ENCODE measurements around the gene FOCAD. TPM values are rescaled to one million over a fixed set of nuclear protein-coding genes. Genes with fewer than 3 reads are reported as not detected.

FOCAD gene
- total RNA-seq, 1 experiment from 2014 or later, result 43.3 TPM

DNA sequence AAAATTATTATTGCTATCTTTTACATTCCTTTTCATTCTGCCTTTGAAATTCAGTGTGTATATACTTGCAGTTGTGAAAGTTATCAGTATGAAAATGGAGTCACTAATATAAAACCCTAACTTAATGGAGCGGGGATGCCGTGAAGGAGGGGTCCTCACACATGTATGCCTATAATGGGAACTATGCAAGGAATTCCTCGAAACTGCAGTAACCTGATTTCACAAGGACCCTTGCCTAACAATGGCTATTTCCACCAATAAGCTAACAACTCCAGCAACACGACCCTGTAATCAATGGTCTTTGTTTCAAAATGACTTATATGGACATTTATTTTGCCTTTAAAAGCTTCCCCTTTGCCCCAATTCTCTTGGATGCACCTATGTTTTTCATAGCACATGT lies 49.2 kb upstream of the FOCAD start:
- no peak overlapping the region for H4K5ac ChIP-seq (ENCODE audit: insufficient read length, low read depth, low read length)
- no peak overlapping the region for H3T11ph ChIP-seq (ENCODE audit: low read length)
- H3K79me1 ChIP-seq (ENCODE audit: insufficient read depth, low read depth, low read length, poor library complexity, severe bottlenecking), result no peaks in the 10 kb centered on the region
- TF ChIP-seq, protein P1, sequence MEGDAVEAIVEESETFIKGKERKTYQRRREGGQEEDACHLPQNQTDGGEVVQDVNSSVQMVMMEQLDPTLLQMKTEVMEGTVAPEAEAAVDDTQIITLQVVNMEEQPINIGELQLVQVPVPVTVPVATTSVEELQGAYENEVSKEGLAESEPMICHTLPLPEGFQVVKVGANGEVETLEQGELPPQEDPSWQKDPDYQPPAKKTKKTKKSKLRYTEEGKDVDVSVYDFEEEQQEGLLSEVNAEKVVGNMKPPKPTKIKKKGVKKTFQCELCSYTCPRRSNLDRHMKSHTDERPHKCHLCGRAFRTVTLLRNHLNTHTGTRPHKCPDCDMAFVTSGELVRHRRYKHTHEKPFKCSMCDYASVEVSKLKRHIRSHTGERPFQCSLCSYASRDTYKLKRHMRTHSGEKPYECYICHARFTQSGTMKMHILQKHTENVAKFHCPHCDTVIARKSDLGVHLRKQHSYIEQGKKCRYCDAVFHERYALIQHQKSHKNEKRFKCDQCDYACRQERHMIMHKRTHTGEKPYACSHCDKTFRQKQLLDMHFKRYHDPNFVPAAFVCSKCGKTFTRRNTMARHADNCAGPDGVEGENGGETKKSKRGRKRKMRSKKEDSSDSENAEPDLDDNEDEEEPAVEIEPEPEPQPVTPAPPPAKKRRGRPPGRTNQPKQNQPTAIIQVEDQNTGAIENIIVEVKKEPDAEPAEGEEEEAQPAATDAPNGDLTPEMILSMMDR (conservative IDR thresholded peaks at IDR 0.05), result no peak
- H2BK12ac ChIP-seq (ENCODE audit: insufficient read length, low read depth, low read length), result no peak overlapping the region
- Mint-ChIP-seq H3K4me1 (peaks cover 29 to 30% of the 10 kb centered on the region in 2 experiments), H3K4me3 (no peak overlapping the region), H3K27ac (no peak overlapping the region; a peak in 1 of 7 replicates), H3K36me3 (ENCODE audit: insufficient read depth in 1 of 3, low read depth in 3 of 3) (no peaks in the 10 kb centered on the region), H3K9me3 (no peaks in the 10 kb centered on the region), H3K27me3 (ENCODE audit: low read depth) (no peaks in the 10 kb centered on the region)
- no peak overlapping the region for H2BK5ac ChIP-seq (ENCODE audit: insufficient read length, low read length)
- H2BK20ac ChIP-seq (ENCODE audit: low read depth, low read length, poor library complexity, severe bottlenecking), result no peak overlapping the region
- no peak for DNase-seq
- no CpG with 5 or more reads among the region's 4 CpGs for WGBS (ENCODE audit: extremely low coverage, insufficient read length, low lambda C conversion rate)
- no peak overlapping the region for H2AK5ac ChIP-seq (ENCODE audit: insufficient read length, low read length)
- no peaks in the 10 kb centered on the region for H4K20me1 ChIP-seq (ENCODE audit: control insufficient read depth, insufficient read depth, insufficient read length)
- no peak overlapping the region for H3K23ac ChIP-seq (ENCODE audit: insufficient read length, low read depth, low read length)
- H3K14ac ChIP-seq (ENCODE audit: insufficient read depth, low read length), result no peak overlapping the region
- H3K27ac ChIP-seq (ENCODE audit: insufficient read length, low read depth, low read length), result no peak overlapping the region
- H2AFZ ChIP-seq (ENCODE audit: low read length), result no peak overlapping the region
- no peak overlapping the region for H2BK120ac ChIP-seq (ENCODE audit: low read depth, low read length, poor library complexity, severe bottlenecking)
- no peak overlapping the region for H3K56ac ChIP-seq (ENCODE audit: insufficient read length, low read depth, low read length)
- H3K79me2 ChIP-seq (ENCODE audit: insufficient read depth, low read length), result no peaks in the 10 kb centered on the region
- no peak overlapping the region for H4K91ac ChIP-seq (ENCODE audit: insufficient read length, low read depth, low read length)
- H3K23me2 ChIP-seq (ENCODE audit: insufficient read length, low read depth, low read length, poor library complexity, severe bottlenecking), result no peaks in the 10 kb centered on the region
- H3K9ac ChIP-seq (ENCODE audit: extremely low read depth, insufficient read length, low read length), result no peak overlapping the region
- no peaks in the 10 kb centered on the region for H3K27me3 ChIP-seq (ENCODE audit: insufficient read depth, low read length)
- no peak overlapping the region for H3K18ac ChIP-seq (ENCODE audit: insufficient read length, low read depth, low read length)
- H3K4ac ChIP-seq (ENCODE audit: low read depth, low read length), result no peak overlapping the region
- peaks cover 6% of the 10 kb centered on the region; the same call in 1 of the 2 replicates for H3K4me1 ChIP-seq (ENCODE audit: insufficient read depth, low read length)
- no peak overlapping the region for H3K4me2 ChIP-seq (ENCODE audit: insufficient read depth, insufficient read length, low read length)
- no peak overlapping the region for H2BK15ac ChIP-seq (ENCODE audit: low read depth, low read length)
- no peaks in the 10 kb centered on the region for H3K9me3 ChIP-seq (ENCODE audit: control insufficient read depth, low read depth, low read length)
- no peak overlapping the region for H4K8ac ChIP-seq (replicated peaks; ENCODE audit: insufficient read length, low read depth, low read length)
